Measurements from ENCODE around the gene DPYD.

The DPYD gene

DNA sequence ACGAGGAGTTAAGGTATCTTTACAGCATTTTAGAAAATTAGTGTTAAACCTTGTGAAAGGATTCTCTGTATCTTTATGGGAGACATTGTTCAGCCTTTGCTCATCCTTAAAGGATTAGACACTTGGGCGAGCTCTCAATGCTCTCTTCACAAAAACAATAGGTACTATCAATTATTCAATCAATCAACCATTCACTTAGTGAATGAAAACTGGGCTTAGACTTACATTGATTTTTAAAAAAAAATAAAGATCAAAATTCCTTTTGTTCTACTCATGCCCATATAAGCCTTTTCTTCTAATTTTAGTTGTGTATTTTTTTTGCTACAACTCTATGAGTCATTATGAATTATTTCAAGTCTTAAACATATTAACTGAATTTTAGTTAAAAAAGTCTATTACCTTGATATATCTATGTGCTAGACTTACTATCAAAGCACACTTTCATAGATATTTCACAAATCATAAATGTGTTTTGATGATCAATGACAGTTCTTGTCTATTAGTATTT lies 181.2 kb downstream of the DPYD start:
- H3K36me3 ChIP-seq (ENCODE audit: control insufficient read depth, insufficient read depth, low read length) = no peaks in the 10 kb centered on the region
- H3K9me3 ChIP-seq (ENCODE audit: control insufficient read depth, low read length) = no peaks in the 10 kb centered on the region
- H3K27ac ChIP-seq (ENCODE audit: insufficient read depth, low read length, poor library complexity, severe bottlenecking) = no peak overlapping the region
- no peaks in the 10 kb centered on the region for H3K4me1 ChIP-seq (ENCODE audit: control insufficient read depth, insufficient read depth, low read length, poor library complexity, severe bottlenecking)
- no peak for DNase-seq
- no peak overlapping the region for H3K4me3 ChIP-seq (ENCODE audit: insufficient read depth, low read depth, low read length, poor library complexity, severe bottlenecking)
- H3K27me3 ChIP-seq (replicated peaks; ENCODE audit: control insufficient read depth, insufficient read depth, low read length, poor library complexity, severe bottlenecking) = no peaks in the 10 kb centered on the region

DNA sequence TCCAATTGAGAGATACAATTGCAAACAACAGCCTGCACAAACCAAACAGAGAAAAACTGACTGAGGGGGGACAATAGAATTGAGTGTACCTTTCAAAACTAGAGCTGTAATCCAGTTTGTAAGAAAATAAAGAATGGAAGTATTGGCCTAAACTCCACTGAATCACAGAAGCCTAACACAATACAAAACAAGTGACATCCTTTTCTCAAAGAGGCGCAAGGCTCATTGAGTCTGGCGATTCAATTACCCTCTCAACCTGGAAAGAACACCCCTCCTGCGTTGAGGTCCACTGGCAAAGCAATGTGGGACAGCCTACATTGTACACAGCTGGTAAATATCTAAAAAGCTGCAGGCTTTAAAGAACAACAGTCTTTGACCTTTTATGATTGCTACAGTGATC lies 182.6 kb downstream of the DPYD start:
- no peaks in the 10 kb centered on the region for H3K36me3 ChIP-seq (ENCODE audit: control insufficient read depth, insufficient read depth, low read length)
- no peaks in the 10 kb centered on the region for H3K27me3 ChIP-seq (replicated peaks; ENCODE audit: control insufficient read depth, insufficient read depth, low read length, poor library complexity, severe bottlenecking)
- no peaks in the 10 kb centered on the region for H3K9me3 ChIP-seq (ENCODE audit: control insufficient read depth, low read length)
- no peaks in the 10 kb centered on the region for H3K4me1 ChIP-seq (ENCODE audit: control insufficient read depth, insufficient read depth, low read length, poor library complexity, severe bottlenecking)
- H3K4me3 ChIP-seq (ENCODE audit: insufficient read depth, low read depth, low read length, poor library complexity, severe bottlenecking) = no peak overlapping the region
- no peak overlapping the region for H3K27ac ChIP-seq (ENCODE audit: insufficient read depth, low read length, poor library complexity, severe bottlenecking)
- DNase-seq = no peak

DNA sequence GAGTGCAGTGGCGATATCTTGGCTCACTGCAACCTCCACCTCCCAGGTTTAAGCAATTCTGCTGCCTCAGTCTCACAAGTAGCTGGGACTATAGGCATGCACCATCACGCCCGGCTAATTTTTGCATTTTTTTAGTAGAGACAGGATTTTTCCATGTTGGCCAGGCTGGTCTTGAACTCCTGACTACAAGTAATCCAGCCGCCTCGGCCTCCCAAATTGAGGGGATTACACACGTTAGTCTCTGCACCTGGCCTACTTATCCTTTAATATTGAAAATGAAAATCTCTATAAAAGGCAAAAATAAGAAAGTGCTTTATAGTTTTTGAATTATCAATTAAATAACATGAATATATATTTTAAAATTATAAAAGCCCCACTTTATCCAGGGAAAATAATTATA lies 190.6 kb downstream of the DPYD start:
- no peaks in the 10 kb centered on the region for H3K4me1 ChIP-seq (ENCODE audit: control insufficient read depth, insufficient read depth, low read length, poor library complexity, severe bottlenecking)
- no peak overlapping the region for H3K27ac ChIP-seq (ENCODE audit: insufficient read depth, low read length, poor library complexity, severe bottlenecking)
- no peak overlapping the region for H3K4me3 ChIP-seq (ENCODE audit: insufficient read depth, low read depth, low read length, poor library complexity, severe bottlenecking)
- H3K27me3 ChIP-seq (replicated peaks; ENCODE audit: control insufficient read depth, insufficient read depth, low read length, poor library complexity, severe bottlenecking) = no peaks in the 10 kb centered on the region
- no peaks in the 10 kb centered on the region for H3K9me3 ChIP-seq (ENCODE audit: control insufficient read depth, low read length)
- DNase-seq = no peak
- no peaks in the 10 kb centered on the region for H3K36me3 ChIP-seq (ENCODE audit: control insufficient read depth, insufficient read depth, low read length)

DNA sequence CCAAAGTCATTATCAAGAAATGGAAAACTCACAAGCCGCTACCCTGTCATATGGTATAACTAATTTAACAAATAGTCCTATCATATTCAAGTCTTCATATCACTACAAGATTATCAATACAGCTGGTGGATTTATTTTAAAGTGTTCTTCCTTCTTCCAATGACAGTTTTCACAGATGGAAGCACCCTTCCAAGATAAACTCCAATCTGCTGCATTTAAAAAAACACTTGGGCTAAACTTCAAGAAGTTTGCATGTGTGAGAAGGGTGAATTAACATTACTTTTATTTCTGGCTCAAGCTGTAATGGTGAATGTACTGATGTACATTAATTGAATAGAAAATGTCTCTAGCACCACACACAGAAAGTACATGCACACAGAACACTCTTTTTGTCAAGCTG lies 192.4 kb downstream of the DPYD start:
- no peak for DNase-seq
- no peak overlapping the region for H3K27ac ChIP-seq (ENCODE audit: insufficient read depth, low read length, poor library complexity, severe bottlenecking)
- H3K9me3 ChIP-seq (ENCODE audit: control insufficient read depth, low read length) = no peaks in the 10 kb centered on the region
- H3K4me1 ChIP-seq (ENCODE audit: control insufficient read depth, insufficient read depth, low read length, poor library complexity, severe bottlenecking) = no peaks in the 10 kb centered on the region
- no peaks in the 10 kb centered on the region for H3K36me3 ChIP-seq (ENCODE audit: control insufficient read depth, insufficient read depth, low read length)
- H3K27me3 ChIP-seq (replicated peaks; ENCODE audit: control insufficient read depth, insufficient read depth, low read length, poor library complexity, severe bottlenecking) = no peaks in the 10 kb centered on the region
- no peak overlapping the region for H3K4me3 ChIP-seq (ENCODE audit: insufficient read depth, low read depth, low read length, poor library complexity, severe bottlenecking)

DNA sequence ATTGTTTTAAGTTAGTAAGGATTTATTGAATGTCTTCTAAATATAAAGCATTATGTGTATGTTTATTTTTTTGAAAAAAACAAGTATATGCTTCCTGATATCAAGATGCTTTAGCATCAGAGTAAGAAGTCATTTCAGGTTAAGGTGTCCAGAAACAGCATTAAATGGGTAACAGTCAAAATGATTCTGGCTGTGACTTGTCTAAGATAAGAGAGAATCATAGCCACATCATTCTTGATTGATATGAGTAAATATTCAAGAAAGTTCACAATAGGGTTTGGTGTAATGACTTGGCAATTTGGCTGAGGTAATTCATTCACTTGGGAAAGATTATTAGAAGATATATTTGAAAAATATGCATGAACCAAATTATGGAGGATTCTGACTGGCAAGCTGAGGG lies 193.8 kb downstream of the DPYD start:
- Histone ChIP-seq H3K36me3 (ENCODE audit: control insufficient read depth, insufficient read depth, low read length) (no peaks in the 10 kb centered on the region), H3K4me1 (ENCODE audit: control insufficient read depth, insufficient read depth, low read length, poor library complexity, severe bottlenecking) (no peaks in the 10 kb centered on the region), H3K9me3 (ENCODE audit: control insufficient read depth, low read length) (no peaks in the 10 kb centered on the region), H3K27ac (ENCODE audit: insufficient read depth, low read length, poor library complexity, severe bottlenecking) (no peak overlapping the region), H3K27me3 (replicated peaks; ENCODE audit: control insufficient read depth, insufficient read depth, low read length, poor library complexity, severe bottlenecking) (no peaks in the 10 kb centered on the region), H3K4me3 (ENCODE audit: insufficient read depth, low read depth, low read length, poor library complexity, severe bottlenecking) (no peak overlapping the region)
- no peak for DNase-seq

DNA sequence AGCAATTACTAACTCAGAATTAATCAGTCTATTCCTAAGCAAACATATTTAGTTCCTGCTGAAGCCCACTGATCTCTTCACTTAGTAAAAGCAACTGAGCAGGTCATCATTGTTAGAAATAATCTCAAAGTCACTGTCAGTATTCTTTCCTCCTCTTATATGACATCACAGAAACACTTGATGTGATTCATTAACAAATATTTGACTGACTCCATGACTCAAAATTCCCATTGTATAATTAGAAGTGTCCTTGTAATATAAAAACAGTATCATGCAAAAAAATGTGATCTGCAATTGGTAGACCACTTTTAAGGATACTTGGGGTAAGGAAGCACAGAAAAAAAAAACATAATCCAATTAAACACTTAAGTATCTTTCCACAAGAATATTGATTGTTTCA lies 194.4 kb downstream of the DPYD start:
- H3K27me3 ChIP-seq (replicated peaks; ENCODE audit: control insufficient read depth, insufficient read depth, low read length, poor library complexity, severe bottlenecking) = no peaks in the 10 kb centered on the region
- H3K27ac ChIP-seq (ENCODE audit: insufficient read depth, low read length, poor library complexity, severe bottlenecking) = no peak overlapping the region
- H3K4me1 ChIP-seq (ENCODE audit: control insufficient read depth, insufficient read depth, low read length, poor library complexity, severe bottlenecking) = no peaks in the 10 kb centered on the region
- H3K36me3 ChIP-seq (ENCODE audit: control insufficient read depth, insufficient read depth, low read length) = no peaks in the 10 kb centered on the region
- H3K4me3 ChIP-seq (ENCODE audit: insufficient read depth, low read depth, low read length, poor library complexity, severe bottlenecking) = no peak overlapping the region
- no peak for DNase-seq
- H3K9me3 ChIP-seq (ENCODE audit: control insufficient read depth, low read length) = no peaks in the 10 kb centered on the region

DNA sequence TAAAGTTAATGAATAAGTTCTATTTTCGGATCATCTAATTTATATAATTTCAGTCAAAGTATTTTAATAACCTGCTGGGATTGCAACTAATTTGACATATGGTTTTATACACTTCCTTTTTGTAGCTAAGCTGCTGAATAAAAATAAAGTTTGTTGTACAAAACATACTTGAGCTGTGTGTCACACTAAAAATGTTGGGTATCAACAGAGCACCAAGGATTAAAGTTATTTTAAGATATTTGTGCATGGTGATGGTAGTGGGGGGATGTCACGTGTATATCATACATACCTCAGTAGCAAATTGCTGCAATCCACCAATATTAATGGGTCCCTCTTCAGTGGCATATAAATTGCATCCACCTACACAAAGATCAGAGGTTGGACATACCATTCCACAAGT lies 199.6 kb downstream of the DPYD start:
- Histone ChIP-seq H3K4me1 (ENCODE audit: control insufficient read depth, insufficient read depth, low read length, poor library complexity, severe bottlenecking) (no peaks in the 10 kb centered on the region), H3K27ac (ENCODE audit: insufficient read depth, low read length, poor library complexity, severe bottlenecking) (no peak overlapping the region), H3K4me3 (ENCODE audit: insufficient read depth, low read depth, low read length, poor library complexity, severe bottlenecking) (no peak overlapping the region), H3K36me3 (ENCODE audit: control insufficient read depth, insufficient read depth, low read length) (no peaks in the 10 kb centered on the region), H3K9me3 (ENCODE audit: control insufficient read depth, low read length) (no peaks in the 10 kb centered on the region), H3K27me3 (replicated peaks; ENCODE audit: control insufficient read depth, insufficient read depth, low read length, poor library complexity, severe bottlenecking) (no peaks in the 10 kb centered on the region)
- DNase-seq = no peak

DNA sequence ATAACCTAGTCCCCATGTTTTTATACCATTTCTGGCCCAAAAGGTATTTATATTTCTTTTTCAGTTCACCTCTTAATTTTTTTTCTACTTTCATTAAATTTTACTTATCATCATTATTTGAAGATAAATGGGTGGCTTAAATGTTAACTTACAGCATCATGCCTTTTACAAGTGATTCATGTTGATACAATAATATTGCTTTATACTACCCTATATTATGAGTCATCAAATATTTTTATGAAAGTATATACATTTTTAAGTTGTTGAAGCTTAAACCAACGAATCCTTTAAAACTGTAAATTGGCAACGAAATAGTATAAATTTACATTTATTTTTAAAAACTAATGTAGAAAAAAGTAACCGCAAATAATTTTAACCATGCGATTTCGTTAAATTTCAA lies 207.9 kb downstream of the DPYD start:
- Histone ChIP-seq H3K9me3 (ENCODE audit: control insufficient read depth, low read length) (no peaks in the 10 kb centered on the region), H3K4me1 (ENCODE audit: control insufficient read depth, insufficient read depth, low read length, poor library complexity, severe bottlenecking) (no peaks in the 10 kb centered on the region), H3K36me3 (ENCODE audit: control insufficient read depth, insufficient read depth, low read length) (no peaks in the 10 kb centered on the region), H3K27me3 (replicated peaks; ENCODE audit: control insufficient read depth, insufficient read depth, low read length, poor library complexity, severe bottlenecking) (no peaks in the 10 kb centered on the region), H3K4me3 (ENCODE audit: insufficient read depth, low read depth, low read length, poor library complexity, severe bottlenecking) (no peak overlapping the region), H3K27ac (ENCODE audit: insufficient read depth, low read length, poor library complexity, severe bottlenecking) (no peak overlapping the region)
- no peak for DNase-seq

DNA sequence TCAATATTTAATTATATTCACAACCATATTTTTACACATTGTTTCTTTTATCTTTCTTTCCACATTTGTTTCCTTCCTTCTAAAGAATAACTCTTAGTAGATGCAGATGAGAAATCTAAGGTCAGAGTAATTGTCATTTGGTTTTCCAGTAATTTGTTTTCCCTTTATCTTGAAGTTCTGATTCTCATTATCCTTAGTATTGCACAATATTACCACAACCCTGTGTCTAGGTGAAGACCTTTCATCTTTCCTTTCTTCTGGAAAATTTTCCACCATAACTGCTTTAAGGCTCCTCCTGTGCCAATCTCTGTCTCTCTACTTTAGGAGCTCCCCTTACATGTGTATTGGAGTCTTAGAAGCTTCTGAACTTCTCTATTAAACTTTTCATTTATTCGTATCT lies 209.0 kb downstream of the DPYD start:
- H3K4me3 ChIP-seq (ENCODE audit: insufficient read depth, low read depth, low read length, poor library complexity, severe bottlenecking) = no peak overlapping the region
- no peaks in the 10 kb centered on the region for H3K9me3 ChIP-seq (ENCODE audit: control insufficient read depth, low read length)
- DNase-seq = no peak
- H3K27ac ChIP-seq (ENCODE audit: insufficient read depth, low read length, poor library complexity, severe bottlenecking) = no peak overlapping the region
- H3K27me3 ChIP-seq (replicated peaks; ENCODE audit: control insufficient read depth, insufficient read depth, low read length, poor library complexity, severe bottlenecking) = no peaks in the 10 kb centered on the region
- H3K36me3 ChIP-seq (ENCODE audit: control insufficient read depth, insufficient read depth, low read length) = no peaks in the 10 kb centered on the region
- H3K4me1 ChIP-seq (ENCODE audit: control insufficient read depth, insufficient read depth, low read length, poor library complexity, severe bottlenecking) = no peaks in the 10 kb centered on the region

DNA sequence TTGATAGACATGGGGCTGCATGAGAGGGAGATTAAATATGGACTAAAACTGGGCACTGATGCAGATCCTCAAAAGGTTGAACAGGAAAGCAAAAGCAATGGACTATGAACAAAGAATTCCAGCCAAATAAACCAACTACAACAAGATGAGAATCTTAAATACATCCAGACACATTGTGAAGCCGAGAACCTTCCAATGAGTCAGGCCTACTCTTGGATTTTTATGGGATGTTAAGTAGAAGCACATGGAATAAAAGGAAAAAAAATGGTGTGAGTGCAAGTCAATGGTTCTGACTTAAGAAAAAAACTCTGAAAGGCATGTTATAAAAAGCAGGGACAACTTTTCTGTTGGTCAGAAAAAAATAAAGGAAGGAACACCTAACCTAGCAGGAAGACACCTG lies 227.2 kb downstream of the DPYD start:
- H3K27ac ChIP-seq (ENCODE audit: insufficient read depth, low read length, poor library complexity, severe bottlenecking) = no peak overlapping the region
- no peak overlapping the region for H3K4me3 ChIP-seq (ENCODE audit: insufficient read depth, low read depth, low read length, poor library complexity, severe bottlenecking)
- no peaks in the 10 kb centered on the region for H3K27me3 ChIP-seq (replicated peaks; ENCODE audit: control insufficient read depth, insufficient read depth, low read length, poor library complexity, severe bottlenecking)
- H3K9me3 ChIP-seq (ENCODE audit: control insufficient read depth, low read length) = no peaks in the 10 kb centered on the region
- no peaks in the 10 kb centered on the region for H3K4me1 ChIP-seq (ENCODE audit: control insufficient read depth, insufficient read depth, low read length, poor library complexity, severe bottlenecking)
- DNase-seq = no peak
- H3K36me3 ChIP-seq (ENCODE audit: control insufficient read depth, insufficient read depth, low read length) = peaks cover 7% of the 10 kb centered on the region

DNA sequence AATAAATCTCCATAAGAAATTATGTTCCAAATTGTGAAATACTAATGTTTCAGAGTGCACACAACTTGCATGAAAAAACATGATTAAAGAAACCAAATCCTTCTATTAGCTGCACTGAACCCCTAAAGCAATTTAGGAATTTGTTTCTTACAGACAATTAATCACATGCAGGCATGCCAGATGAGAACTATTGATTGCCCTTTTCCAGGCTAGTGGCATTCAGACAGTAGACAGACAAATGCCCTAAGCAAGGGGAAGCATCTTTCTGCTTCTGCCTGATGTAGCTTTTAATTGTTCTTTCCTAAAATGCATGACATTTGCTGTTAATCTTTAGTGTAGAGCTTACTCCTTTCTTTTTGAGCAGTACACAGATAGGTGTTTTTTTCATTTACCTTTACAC lies 229.5 kb downstream of the DPYD start:
- Histone ChIP-seq H3K4me3 (ENCODE audit: insufficient read depth, low read depth, low read length, poor library complexity, severe bottlenecking) (no peak overlapping the region), H3K4me1 (ENCODE audit: control insufficient read depth, insufficient read depth, low read length, poor library complexity, severe bottlenecking) (no peaks in the 10 kb centered on the region), H3K9me3 (ENCODE audit: control insufficient read depth, low read length) (no peaks in the 10 kb centered on the region), H3K27me3 (replicated peaks; ENCODE audit: control insufficient read depth, insufficient read depth, low read length, poor library complexity, severe bottlenecking) (no peaks in the 10 kb centered on the region), H3K27ac (ENCODE audit: insufficient read depth, low read length, poor library complexity, severe bottlenecking) (no peak overlapping the region), H3K36me3 (ENCODE audit: control insufficient read depth, insufficient read depth, low read length) (peaks cover 10% of the 10 kb centered on the region)
- DNase-seq = no peak
